ENCODE data around the gene NOD2.

NOD2 gene

GRCh38 chr16:50675686-50676610 lies 17.5 kb upstream of the NOD2 start:
- no peak for DNase-seq (ENCODE audit: low spot score in 2 of 2)
- ATAC-seq (replicated peaks; ENCODE audit: extremely low read depth, poor library complexity, severe bottlenecking), result no peak
- Mint-ChIP-seq H3K9me3 (no peaks in the 10 kb centered on the region), H3K4me1 (peaks cover 43% of the 10 kb centered on the region), H3K36me3 (ENCODE audit: insufficient read depth) (peaks cover 62% of the 10 kb centered on the region), H3K27ac (ENCODE audit: low read depth) (peak overlapping the region; percentile 82), H3K27me3 (no peaks in the 10 kb centered on the region), H3K4me3 (no peak overlapping the region)

GRCh38 chr16:50676684-50677225 lies 16.7 kb upstream of the NOD2 start:
- Mint-ChIP-seq H3K27ac (ENCODE audit: low read depth) (peak overlapping the region; percentile 82), H3K36me3 (ENCODE audit: insufficient read depth) (peaks cover 58% of the 10 kb centered on the region), H3K27me3 (no peaks in the 10 kb centered on the region), H3K4me1 (peaks cover 45% of the 10 kb centered on the region), H3K4me3 (no peak overlapping the region), H3K9me3 (no peaks in the 10 kb centered on the region)
- ATAC-seq (replicated peaks; ENCODE audit: extremely low read depth, poor library complexity, severe bottlenecking) (no peak), DNase-seq (ENCODE audit: low spot score in 2 of 2) (no peak)

GRCh38 chr16:50677351-50677750 lies 16.1 kb upstream of the NOD2 start:
- Mint-ChIP-seq H3K27me3 (no peaks in the 10 kb centered on the region), H3K27ac (ENCODE audit: low read depth) (peak overlapping the region; percentile 82), H3K4me1 (peaks cover 51% of the 10 kb centered on the region), H3K4me3 (peak overlapping the region; percentile 90), H3K36me3 (ENCODE audit: insufficient read depth) (peaks cover 52% of the 10 kb centered on the region), H3K9me3 (no peaks in the 10 kb centered on the region)
- DNase-seq (ENCODE audit: low spot score in 2 of 2) (no peak), ATAC-seq (replicated peaks; ENCODE audit: extremely low read depth, poor library complexity, severe bottlenecking) (no peak)

GRCh38 chr16:50678531-50678930 lies 14.9 kb upstream of the NOD2 start:
- Mint-ChIP-seq H3K9me3 (no peaks in the 10 kb centered on the region), H3K27me3 (no peaks in the 10 kb centered on the region), H3K27ac (ENCODE audit: low read depth) (peak overlapping the region; percentile 99), H3K4me3 (peak overlapping the region; percentile 90), H3K36me3 (ENCODE audit: insufficient read depth) (peaks cover 41% of the 10 kb centered on the region), H3K4me1 (peaks cover 61% of the 10 kb centered on the region)
- ATAC-seq (replicated peaks; ENCODE audit: extremely low read depth, poor library complexity, severe bottlenecking) (no peak), DNase-seq (ENCODE audit: low spot score in 2 of 2) (no peak)

- Mint-ChIP-seq H3K36me3 (ENCODE audit: insufficient read depth) (peaks cover 40% of the 10 kb centered on the region), H3K9me3 (no peaks in the 10 kb centered on the region), H3K27ac (ENCODE audit: low read depth) (peak overlapping the region; percentile 99), H3K4me1 (peaks cover 68% of the 10 kb centered on the region), H3K27me3 (no peaks in the 10 kb centered on the region), H3K4me3 (peak overlapping the region; percentile 90)
- DNase-seq (ENCODE audit: low spot score in 2 of 2) (no peak), ATAC-seq (replicated peaks; ENCODE audit: extremely low read depth, poor library complexity, severe bottlenecking) (no peak)
Measured at GRCh38 chr16:50679266-50679665, 14.1 kb upstream of the NOD2 start.

GRCh38 chr16:50679676-50680555 lies 13.5 kb upstream of the NOD2 start:
- H3K4me3 Mint-ChIP-seq, result peak overlapping the region; percentile 90

GRCh38 chr16:50680556-50680893 lies 12.9 kb upstream of the NOD2 start:
- Mint-ChIP-seq H3K36me3 (ENCODE audit: insufficient read depth) (peaks cover 28% of the 10 kb centered on the region), H3K4me3 (peak overlapping the region; percentile 90), H3K4me1 (peaks cover 81% of the 10 kb centered on the region), H3K27ac (ENCODE audit: low read depth) (peak overlapping the region; percentile 99), H3K9me3 (no peaks in the 10 kb centered on the region), H3K27me3 (no peaks in the 10 kb centered on the region)
- no peak for DNase-seq (ENCODE audit: low spot score in 2 of 2)
- no peak for ATAC-seq (replicated peaks; ENCODE audit: extremely low read depth, poor library complexity, severe bottlenecking)

More at GRCh38 chr16:50679676-50680555, 13.5 kb upstream of the NOD2 start:
- DNase-seq (ENCODE audit: low spot score in 2 of 2), result no peak
- peak overlapping the region; percentile 99 for H3K27ac Mint-ChIP-seq (ENCODE audit: low read depth)
- H3K9me3 Mint-ChIP-seq, result no peaks in the 10 kb centered on the region
- ATAC-seq (replicated peaks; ENCODE audit: extremely low read depth, poor library complexity, severe bottlenecking), result no peak
- peaks cover 75% of the 10 kb centered on the region for H3K4me1 Mint-ChIP-seq
- peaks cover 33% of the 10 kb centered on the region for H3K36me3 Mint-ChIP-seq (ENCODE audit: insufficient read depth)
- no peaks in the 10 kb centered on the region for H3K27me3 Mint-ChIP-seq

GRCh38 chr16:50681021-50681885 lies 12.2 kb upstream of the NOD2 start, which contains the start of gene SNX20:
SNX20 (minus strand) TSS chr16:50681312; CDS start chr16:50677526, 3,786 bp downstream.
- peaks cover 23% of the 10 kb centered on the region for H3K36me3 Mint-ChIP-seq (ENCODE audit: insufficient read depth)
- peaks cover 85% of the 10 kb centered on the region for H3K4me1 Mint-ChIP-seq
- no peaks in the 10 kb centered on the region for H3K27me3 Mint-ChIP-seq
- no peaks in the 10 kb centered on the region for H3K9me3 Mint-ChIP-seq
- DNase-seq (ENCODE audit: low spot score in 2 of 2) (peak; percentile 48 to 51), ATAC-seq (replicated peaks; ENCODE audit: extremely low read depth, poor library complexity, severe bottlenecking) (peak; percentile 80)
- peak within 1 kb of the TSS; percentile 90 for H3K4me3 Mint-ChIP-seq
- peak within 1 kb of the TSS; percentile 99 for H3K27ac Mint-ChIP-seq (ENCODE audit: low read depth)

- Mint-ChIP-seq H3K27ac (ENCODE audit: low read depth) (peak overlapping the region; percentile 89), H3K4me1 (peaks cover 69% of the 10 kb centered on the region), H3K27me3 (no peaks in the 10 kb centered on the region), H3K4me3 (peak overlapping the region; percentile 58), H3K9me3 (no peaks in the 10 kb centered on the region), H3K36me3 (ENCODE audit: insufficient read depth) (peaks cover 10% of the 10 kb centered on the region)
- peak; percentile 52 for ATAC-seq (replicated peaks; ENCODE audit: extremely low read depth, poor library complexity, severe bottlenecking)
- DNase-seq (ENCODE audit: low spot score in 2 of 2), result no peak
Measured at GRCh38 chr16:50683689-50684374, 9.6 kb upstream of the NOD2 start.

- Mint-ChIP-seq H3K27me3 (no peaks in the 10 kb centered on the region), H3K4me3 (peak overlapping the region; percentile 58), H3K36me3 (ENCODE audit: insufficient read depth) (peaks cover 11% of the 10 kb centered on the region), H3K4me1 (peaks cover 61% of the 10 kb centered on the region), H3K27ac (ENCODE audit: low read depth) (peak overlapping the region; percentile 89), H3K9me3 (no peaks in the 10 kb centered on the region)
- DNase-seq (ENCODE audit: low spot score in 2 of 2) (no peak), ATAC-seq (replicated peaks; ENCODE audit: extremely low read depth, poor library complexity, severe bottlenecking) (peak; percentile 22)
Measured at GRCh38 chr16:50684823-50685461, 8.5 kb upstream of the NOD2 start.

GRCh38 chr16:50685462-50686063 lies 7.8 kb upstream of the NOD2 start:
- Mint-ChIP-seq H3K27me3 (no peaks in the 10 kb centered on the region), H3K36me3 (ENCODE audit: insufficient read depth) (peaks cover 11% of the 10 kb centered on the region), H3K27ac (ENCODE audit: low read depth) (peak overlapping the region; percentile 89), H3K4me3 (peak overlapping the region; percentile 58), H3K4me1 (peaks cover 57% of the 10 kb centered on the region), H3K9me3 (no peaks in the 10 kb centered on the region)
- DNase-seq (ENCODE audit: low spot score in 2 of 2) (no peak), ATAC-seq (replicated peaks; ENCODE audit: extremely low read depth, poor library complexity, severe bottlenecking) (no peak)
